ENCODE data around the gene NFIX. TPM values are rescaled to one million over a fixed set of nuclear protein-coding genes. Genes with fewer than 3 reads are reported as not detected.

The NFIX gene
- total and polyA plus RNA-seq, 2 of the 13 experiments (the other 11 are each of a cell fraction or from before 2014, with no cell fraction given) = 3.4 to 5.4 TPM

DNA sequence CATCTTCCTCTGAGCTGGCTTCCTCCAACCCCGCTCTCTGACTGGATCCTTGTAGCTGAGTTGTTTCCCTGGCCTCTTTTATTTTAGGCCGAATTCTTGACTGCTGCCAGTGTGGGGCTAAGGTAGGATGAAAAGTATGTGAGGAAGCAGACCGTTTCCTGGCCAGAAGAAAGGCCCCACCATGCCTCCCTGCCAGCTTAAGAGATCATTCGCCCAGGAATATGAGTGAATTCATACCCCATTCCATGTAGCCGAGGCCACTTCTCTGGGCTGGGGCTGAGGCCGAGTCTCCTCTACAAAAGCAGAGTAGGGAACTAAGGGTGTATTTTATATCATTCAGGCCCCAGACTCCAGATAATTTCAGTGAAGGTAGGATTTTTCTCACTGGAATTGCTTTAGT lies 32.3 kb downstream of the NFIX start:
- FAIRE-seq (no peak), DNase-seq (ENCODE audit: low spot score) (no peak), ATAC-seq (no peak)
- H2AFZ ChIP-seq (ENCODE audit: low read length) = no peak overlapping the region
- BruUV-seq (replicated peaks) = no TSS peak
- H3K36me3 ChIP-seq (replicated peaks in 1 of 2; ENCODE audit: control insufficient read depth in 1 of 2, insufficient read depth in 2 of 2, low read length in 2 of 2) = peaks cover 1 to 27% of the 10 kb centered on the region in 2 experiments; a peak in 2 of 5 replicates
- peaks cover 42% of the 10 kb centered on the region for H3K79me2 ChIP-seq (ENCODE audit: insufficient read depth, low read length)
- intact Hi-C loops (cut with micrococcal nuclease; ENCODE audit: unreplicated experiment) = no loop called here
- H3K9ac ChIP-seq (ENCODE audit: insufficient read depth, low read depth, low read length) = no peak overlapping the region
- no peaks in the 10 kb centered on the region for H3K9me3 ChIP-seq (ENCODE audit: low read length)
- ChIA-PET POLR2A (interaction anchor here (1.2 to 2.4 kb wide), 5 partner anchors 14 to 62 kb away, joined by 3 to 28 read pairs (median 13); no protein-coding TSS in a partner anchor), CTCF (ENCODE audit: low intra/inter-chr PET ratio, low total read pairs) (no interaction called here)
- no peaks in the 10 kb centered on the region for H4K20me1 ChIP-seq (ENCODE audit: insufficient read depth, low read length)
- in situ Hi-C loops (cut with HindIII; ENCODE audit: extremely low pct_ligation_motif_present, low pct_unique_long_range_greater_than_20kb) = no loop called here
- WGBS (ENCODE audit: low lambda C conversion rate) = 98% methylated on average over 6 of the region's 6 CpGs
- TF ChIP-seq ZNF441 (CRISPR knock-in tag; IDR thresholded peaks at IDR 0.05; ENCODE audit: borderline replicate concordance) = no peak
- TF ChIP-seq, protein P1, sequence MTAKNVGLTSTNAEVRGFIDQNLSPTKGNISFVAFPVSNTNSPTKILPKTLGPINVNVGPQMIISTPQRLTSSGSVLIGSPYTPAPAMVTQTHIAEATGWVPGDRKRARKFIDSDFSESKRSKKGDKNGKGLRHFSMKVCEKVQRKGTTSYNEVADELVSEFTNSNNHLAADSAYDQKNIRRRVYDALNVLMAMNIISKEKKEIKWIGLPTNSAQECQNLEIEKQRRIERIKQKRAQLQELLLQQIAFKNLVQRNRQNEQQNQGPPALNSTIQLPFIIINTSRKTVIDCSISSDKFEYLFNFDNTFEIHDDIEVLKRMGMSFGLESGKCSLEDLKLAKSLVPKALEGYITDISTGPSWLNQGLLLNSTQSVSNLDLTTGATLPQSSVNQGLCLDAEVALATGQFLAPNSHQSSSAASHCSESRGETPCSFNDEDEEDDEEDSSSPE (CRISPR knock-in tag; IDR thresholded peaks at IDR 0.05) = no peak
- TF ChIP-seq, protein P2, sequence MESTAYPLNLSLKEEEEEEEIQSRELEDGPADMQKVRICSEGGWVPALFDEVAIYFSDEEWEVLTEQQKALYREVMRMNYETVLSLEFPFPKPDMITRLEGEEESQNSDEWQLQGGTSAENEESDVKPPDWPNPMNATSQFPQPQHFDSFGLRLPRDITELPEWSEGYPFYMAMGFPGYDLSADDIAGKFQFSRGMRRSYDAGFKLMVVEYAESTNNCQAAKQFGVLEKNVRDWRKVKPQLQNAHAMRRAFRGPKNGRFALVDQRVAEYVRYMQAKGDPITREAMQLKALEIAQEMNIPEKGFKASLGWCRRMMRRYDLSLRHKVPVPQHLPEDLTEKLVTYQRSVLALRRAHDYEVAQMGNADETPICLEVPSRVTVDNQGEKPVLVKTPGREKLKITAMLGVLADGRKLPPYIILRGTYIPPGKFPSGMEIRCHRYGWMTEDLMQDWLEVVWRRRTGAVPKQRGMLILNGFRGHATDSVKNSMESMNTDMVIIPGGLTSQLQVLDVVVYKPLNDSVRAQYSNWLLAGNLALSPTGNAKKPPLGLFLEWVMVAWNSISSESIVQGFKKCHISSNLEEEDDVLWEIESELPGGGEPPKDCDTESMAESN (CRISPR knock-in tag; conservative IDR thresholded peaks at IDR 0.05) = no peak
- TF ChIP-seq, protein P3, sequence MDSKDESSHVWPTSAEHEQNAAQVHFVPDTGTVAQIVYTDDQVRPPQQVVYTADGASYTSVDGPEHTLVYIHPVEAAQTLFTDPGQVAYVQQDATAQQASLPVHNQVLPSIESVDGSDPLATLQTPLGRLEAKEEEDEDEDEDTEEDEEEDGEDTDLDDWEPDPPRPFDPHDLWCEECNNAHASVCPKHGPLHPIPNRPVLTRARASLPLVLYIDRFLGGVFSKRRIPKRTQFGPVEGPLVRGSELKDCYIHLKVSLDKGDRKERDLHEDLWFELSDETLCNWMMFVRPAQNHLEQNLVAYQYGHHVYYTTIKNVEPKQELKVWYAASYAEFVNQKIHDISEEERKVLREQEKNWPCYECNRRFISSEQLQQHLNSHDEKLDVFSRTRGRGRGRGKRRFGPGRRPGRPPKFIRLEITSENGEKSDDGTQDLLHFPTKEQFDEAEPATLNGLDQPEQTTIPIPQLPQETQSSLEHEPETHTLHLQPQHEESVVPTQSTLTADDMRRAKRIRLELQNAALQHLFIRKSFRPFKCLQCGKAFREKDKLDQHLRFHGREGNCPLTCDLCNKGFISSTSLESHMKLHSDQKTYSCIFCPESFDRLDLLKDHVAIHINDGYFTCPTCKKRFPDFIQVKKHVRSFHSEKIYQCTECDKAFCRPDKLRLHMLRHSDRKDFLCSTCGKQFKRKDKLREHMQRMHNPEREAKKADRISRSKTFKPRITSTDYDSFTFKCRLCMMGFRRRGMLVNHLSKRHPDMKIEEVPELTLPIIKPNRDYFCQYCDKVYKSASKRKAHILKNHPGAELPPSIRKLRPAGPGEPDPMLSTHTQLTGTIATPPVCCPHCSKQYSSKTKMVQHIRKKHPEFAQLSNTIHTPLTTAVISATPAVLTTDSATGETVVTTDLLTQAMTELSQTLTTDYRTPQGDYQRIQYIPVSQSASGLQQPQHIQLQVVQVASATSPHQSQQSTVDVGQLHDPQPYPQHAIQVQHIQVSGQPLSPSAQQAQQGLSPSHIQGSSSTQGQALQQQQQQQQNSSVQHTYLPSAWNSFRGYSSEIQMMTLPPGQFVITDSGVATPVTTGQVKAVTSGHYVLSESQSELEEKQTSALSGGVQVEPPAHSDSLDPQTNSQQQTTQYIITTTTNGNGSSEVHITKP (CRISPR knock-in tag; IDR thresholded peaks at IDR 0.05; ENCODE audit: low read depth) = no peak
- TF ChIP-seq, protein P4, sequence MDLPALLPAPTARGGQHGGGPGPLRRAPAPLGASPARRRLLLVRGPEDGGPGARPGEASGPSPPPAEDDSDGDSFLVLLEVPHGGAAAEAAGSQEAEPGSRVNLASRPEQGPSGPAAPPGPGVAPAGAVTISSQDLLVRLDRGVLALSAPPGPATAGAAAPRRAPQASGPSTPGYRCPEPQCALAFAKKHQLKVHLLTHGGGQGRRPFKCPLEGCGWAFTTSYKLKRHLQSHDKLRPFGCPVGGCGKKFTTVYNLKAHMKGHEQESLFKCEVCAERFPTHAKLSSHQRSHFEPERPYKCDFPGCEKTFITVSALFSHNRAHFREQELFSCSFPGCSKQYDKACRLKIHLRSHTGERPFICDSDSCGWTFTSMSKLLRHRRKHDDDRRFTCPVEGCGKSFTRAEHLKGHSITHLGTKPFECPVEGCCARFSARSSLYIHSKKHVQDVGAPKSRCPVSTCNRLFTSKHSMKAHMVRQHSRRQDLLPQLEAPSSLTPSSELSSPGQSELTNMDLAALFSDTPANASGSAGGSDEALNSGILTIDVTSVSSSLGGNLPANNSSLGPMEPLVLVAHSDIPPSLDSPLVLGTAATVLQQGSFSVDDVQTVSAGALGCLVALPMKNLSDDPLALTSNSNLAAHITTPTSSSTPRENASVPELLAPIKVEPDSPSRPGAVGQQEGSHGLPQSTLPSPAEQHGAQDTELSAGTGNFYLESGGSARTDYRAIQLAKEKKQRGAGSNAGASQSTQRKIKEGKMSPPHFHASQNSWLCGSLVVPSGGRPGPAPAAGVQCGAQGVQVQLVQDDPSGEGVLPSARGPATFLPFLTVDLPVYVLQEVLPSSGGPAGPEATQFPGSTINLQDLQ (CRISPR knock-in tag; IDR thresholded peaks at IDR 0.05) = no peak
- TF ChIP-seq ZNF292 (CRISPR knock-in tag; IDR thresholded peaks at IDR 0.05; ENCODE audit: borderline replicate concordance, low read depth) = no peak
- TF ChIP-seq, protein P5, sequence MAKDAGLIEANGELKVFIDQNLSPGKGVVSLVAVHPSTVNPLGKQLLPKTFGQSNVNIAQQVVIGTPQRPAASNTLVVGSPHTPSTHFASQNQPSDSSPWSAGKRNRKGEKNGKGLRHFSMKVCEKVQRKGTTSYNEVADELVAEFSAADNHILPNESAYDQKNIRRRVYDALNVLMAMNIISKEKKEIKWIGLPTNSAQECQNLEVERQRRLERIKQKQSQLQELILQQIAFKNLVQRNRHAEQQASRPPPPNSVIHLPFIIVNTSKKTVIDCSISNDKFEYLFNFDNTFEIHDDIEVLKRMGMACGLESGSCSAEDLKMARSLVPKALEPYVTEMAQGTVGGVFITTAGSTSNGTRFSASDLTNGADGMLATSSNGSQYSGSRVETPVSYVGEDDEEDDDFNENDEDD (CRISPR knock-in tag; IDR thresholded peaks at IDR 0.05; ENCODE audit: borderline replicate concordance) = no peak
- TF ChIP-seq FOSL1 (CRISPR knock-in tag; IDR thresholded peaks at IDR 0.05; ENCODE audit: borderline replicate concordance) = no peak
- TF ChIP-seq PITX1 (CRISPR knock-in tag; IDR thresholded peaks at IDR 0.05) = no peak
- H3K4me2 ChIP-seq (ENCODE audit: low read depth, low read length) = no peak overlapping the region
- H3K4me1 ChIP-seq (ENCODE audit: insufficient read depth, low read length) = peaks cover 90% of the 10 kb centered on the region
- no peaks in the 10 kb centered on the region for H3K27me3 ChIP-seq (ENCODE audit: control insufficient read depth in 1 of 2, insufficient read depth in 2 of 2, low read length in 2 of 2)
- H3K27ac ChIP-seq (ENCODE audit: extremely low read length, insufficient read depth, low read length) = peak overlapping the region; percentile 15
- no peak overlapping the region for H3K4me3 ChIP-seq (replicated peaks in 1 of 3; ENCODE audit: insufficient read depth in 1 of 3, low read depth in 2 of 3, low read length in 3 of 3)
